Measurements from ENCODE around the gene YOD1. TPM values are rescaled to one million over a fixed set of nuclear protein-coding genes. Genes with fewer than 3 reads are reported as not detected.
A peak's percentile ranks its signal among the peaks of the same experiment; 100 is the strongest.

YOD1 gene
- total and polyA plus RNA-seq, 2 of the 13 experiments (the other 11 are each of a cell fraction or from before 2014, with no cell fraction given) = 3.4 to 9.1 TPM

DNA sequence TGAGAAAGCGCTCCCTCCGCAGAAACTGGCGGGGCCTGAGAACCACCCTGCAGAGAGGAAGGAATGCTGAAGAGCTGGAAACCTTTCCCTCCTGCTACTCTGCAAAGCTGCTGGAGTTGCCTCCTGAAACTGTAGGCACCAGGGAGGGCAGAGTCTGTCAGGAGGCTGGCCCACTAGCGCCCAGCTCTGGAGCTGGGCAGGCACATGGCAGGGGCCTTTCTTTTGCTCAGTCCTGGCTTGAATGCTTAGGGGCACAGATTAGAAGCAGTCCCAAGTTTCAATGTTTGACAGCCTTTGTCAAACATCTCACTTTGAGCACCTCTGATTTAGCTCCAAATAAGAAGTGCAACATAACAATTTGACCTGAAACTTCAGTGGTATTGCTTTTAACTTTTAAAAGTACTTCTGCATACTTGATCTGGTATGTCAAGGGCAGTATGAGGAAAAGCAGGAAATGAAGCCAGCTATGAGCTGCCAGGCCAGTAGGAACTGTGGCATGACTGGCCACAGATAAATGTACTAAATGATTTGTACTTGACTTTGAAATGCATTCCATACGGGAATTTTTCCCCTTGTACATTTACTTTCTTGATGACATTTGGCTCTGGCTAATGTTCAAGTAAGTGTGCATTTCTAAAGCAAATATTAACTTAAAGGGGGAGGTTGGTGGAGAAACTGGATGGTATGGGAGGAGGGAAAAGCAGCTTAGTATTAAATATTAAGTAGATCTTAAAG is 25.7 kb downstream of the YOD1 start (continued):
- TF ChIP-seq ZNF776 (CRISPR knock-in tag; IDR thresholded peaks at IDR 0.05) (no peak), ZBTB20 (CRISPR knock-in tag; IDR thresholded peaks at IDR 0.05; ENCODE audit: borderline replicate concordance, low read depth) (peak; percentile 89; the same call in 1 of the 2 replicates), MATR3 (CRISPR knock-in tag; IDR thresholded peaks at IDR 0.05) (no peak), CHCHD3 (CRISPR knock-in tag; IDR thresholded peaks at IDR 0.05) (no peak), ZNF296 (CRISPR knock-in tag; conservative IDR thresholded peaks at IDR 0.05) (no peak), CREM (IDR thresholded peaks at IDR 0.05) (peak; percentile 31; the same call in 1 of the 2 replicates), CREM (CRISPR knock-in tag; IDR thresholded peaks at IDR 0.05) (no peak), AKAP8 (CRISPR knock-in tag; IDR thresholded peaks at IDR 0.05) (no peak), ZNF746 (CRISPR knock-in tag; IDR thresholded peaks at IDR 0.05) (no peak)
- TF ChIP-seq, protein P1, sequence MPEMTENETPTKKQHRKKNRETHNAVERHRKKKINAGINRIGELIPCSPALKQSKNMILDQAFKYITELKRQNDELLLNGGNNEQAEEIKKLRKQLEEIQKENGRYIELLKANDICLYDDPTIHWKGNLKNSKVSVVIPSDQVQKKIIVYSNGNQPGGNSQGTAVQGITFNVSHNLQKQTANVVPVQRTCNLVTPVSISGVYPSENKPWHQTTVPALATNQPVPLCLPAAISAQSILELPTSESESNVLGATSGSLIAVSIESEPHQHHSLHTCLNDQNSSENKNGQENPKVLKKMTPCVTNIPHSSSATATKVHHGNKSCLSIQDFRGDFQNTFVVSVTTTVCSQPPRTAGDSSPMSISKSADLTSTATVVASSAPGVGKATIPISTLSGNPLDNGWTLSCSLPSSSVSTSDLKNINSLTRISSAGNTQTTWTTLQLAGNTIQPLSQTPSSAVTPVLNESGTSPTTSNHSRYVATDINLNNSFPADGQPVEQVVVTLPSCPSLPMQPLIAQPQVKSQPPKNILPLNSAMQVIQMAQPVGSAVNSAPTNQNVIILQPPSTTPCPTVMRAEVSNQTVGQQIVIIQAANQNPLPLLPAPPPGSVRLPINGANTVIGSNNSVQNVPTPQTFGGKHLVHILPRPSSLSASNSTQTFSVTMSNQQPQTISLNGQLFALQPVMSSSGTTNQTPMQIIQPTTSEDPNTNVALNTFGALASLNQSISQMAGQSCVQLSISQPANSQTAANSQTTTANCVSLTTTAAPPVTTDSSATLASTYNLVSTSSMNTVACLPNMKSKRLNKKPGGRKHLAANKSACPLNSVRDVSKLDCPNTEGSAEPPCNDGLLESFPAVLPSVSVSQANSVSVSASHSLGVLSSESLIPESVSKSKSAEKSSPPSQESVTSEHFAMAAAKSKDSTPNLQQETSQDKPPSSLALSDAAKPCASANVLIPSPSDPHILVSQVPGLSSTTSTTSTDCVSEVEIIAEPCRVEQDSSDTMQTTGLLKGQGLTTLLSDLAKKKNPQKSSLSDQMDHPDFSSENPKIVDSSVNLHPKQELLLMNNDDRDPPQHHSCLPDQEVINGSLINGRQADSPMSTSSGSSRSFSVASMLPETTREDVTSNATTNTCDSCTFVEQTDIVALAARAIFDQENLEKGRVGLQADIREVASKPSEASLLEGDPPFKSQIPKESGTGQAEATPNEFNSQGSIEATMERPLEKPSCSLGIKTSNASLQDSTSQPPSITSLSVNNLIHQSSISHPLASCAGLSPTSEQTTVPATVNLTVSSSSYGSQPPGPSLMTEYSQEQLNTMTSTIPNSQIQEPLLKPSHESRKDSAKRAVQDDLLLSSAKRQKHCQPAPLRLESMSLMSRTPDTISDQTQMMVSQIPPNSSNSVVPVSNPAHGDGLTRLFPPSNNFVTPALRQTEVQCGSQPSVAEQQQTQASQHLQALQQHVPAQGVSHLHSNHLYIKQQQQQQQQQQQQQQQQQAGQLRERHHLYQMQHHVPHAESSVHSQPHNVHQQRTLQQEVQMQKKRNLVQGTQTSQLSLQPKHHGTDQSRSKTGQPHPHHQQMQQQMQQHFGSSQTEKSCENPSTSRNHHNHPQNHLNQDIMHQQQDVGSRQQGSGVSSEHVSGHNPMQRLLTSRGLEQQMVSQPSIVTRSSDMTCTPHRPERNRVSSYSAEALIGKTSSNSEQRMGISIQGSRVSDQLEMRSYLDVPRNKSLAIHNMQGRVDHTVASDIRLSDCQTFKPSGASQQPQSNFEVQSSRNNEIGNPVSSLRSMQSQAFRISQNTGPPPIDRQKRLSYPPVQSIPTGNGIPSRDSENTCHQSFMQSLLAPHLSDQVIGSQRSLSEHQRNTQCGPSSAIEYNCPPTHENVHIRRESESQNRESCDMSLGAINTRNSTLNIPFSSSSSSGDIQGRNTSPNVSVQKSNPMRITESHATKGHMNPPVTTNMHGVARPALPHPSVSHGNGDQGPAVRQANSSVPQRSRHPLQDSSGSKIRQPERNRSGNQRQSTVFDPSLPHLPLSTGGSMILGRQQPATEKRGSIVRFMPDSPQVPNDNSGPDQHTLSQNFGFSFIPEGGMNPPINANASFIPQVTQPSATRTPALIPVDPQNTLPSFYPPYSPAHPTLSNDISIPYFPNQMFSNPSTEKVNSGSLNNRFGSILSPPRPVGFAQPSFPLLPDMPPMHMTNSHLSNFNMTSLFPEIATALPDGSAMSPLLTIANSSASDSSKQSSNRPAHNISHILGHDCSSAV (CRISPR knock-in tag; IDR thresholded peaks at IDR 0.05; ENCODE audit: borderline replicate concordance) = no peak
- TF ChIP-seq, protein P2, sequence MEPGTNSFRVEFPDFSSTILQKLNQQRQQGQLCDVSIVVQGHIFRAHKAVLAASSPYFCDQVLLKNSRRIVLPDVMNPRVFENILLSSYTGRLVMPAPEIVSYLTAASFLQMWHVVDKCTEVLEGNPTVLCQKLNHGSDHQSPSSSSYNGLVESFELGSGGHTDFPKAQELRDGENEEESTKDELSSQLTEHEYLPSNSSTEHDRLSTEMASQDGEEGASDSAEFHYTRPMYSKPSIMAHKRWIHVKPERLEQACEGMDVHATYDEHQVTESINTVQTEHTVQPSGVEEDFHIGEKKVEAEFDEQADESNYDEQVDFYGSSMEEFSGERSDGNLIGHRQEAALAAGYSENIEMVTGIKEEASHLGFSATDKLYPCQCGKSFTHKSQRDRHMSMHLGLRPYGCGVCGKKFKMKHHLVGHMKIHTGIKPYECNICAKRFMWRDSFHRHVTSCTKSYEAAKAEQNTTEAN (CRISPR knock-in tag; conservative IDR thresholded peaks at IDR 0.05) = peak; percentile 80; the same call in 1 of the 2 replicates
- TF ChIP-seq, protein P3, sequence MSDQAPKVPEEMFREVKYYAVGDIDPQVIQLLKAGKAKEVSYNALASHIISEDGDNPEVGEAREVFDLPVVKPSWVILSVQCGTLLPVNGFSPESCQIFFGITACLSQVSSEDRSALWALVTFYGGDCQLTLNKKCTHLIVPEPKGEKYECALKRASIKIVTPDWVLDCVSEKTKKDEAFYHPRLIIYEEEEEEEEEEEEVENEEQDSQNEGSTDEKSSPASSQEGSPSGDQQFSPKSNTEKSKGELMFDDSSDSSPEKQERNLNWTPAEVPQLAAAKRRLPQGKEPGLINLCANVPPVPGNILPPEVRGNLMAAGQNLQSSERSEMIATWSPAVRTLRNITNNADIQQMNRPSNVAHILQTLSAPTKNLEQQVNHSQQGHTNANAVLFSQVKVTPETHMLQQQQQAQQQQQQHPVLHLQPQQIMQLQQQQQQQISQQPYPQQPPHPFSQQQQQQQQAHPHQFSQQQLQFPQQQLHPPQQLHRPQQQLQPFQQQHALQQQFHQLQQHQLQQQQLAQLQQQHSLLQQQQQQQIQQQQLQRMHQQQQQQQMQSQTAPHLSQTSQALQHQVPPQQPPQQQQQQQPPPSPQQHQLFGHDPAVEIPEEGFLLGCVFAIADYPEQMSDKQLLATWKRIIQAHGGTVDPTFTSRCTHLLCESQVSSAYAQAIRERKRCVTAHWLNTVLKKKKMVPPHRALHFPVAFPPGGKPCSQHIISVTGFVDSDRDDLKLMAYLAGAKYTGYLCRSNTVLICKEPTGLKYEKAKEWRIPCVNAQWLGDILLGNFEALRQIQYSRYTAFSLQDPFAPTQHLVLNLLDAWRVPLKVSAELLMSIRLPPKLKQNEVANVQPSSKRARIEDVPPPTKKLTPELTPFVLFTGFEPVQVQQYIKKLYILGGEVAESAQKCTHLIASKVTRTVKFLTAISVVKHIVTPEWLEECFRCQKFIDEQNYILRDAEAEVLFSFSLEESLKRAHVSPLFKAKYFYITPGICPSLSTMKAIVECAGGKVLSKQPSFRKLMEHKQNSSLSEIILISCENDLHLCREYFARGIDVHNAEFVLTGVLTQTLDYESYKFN (CRISPR knock-in tag; conservative IDR thresholded peaks at IDR 0.05) = peak; percentile 70
- TF ChIP-seq, protein P4, sequence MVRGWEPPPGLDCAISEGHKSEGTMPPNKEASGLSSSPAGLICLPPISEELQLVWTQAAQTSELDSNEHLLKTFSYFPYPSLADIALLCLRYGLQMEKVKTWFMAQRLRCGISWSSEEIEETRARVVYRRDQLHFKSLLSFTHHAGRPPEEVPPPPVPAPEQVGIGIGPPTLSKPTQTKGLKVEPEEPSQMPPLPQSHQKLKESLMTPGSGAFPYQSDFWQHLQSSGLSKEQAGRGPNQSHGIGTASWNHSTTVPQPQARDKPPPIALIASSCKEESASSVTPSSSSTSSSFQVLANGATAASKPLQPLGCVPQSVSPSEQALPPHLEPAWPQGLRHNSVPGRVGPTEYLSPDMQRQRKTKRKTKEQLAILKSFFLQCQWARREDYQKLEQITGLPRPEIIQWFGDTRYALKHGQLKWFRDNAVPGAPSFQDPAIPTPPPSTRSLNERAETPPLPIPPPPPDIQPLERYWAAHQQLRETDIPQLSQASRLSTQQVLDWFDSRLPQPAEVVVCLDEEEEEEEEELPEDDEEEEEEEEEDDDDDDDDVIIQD (CRISPR knock-in tag; IDR thresholded peaks at IDR 0.05; ENCODE audit: low read depth) = no peak
- TF ChIP-seq, protein P5, sequence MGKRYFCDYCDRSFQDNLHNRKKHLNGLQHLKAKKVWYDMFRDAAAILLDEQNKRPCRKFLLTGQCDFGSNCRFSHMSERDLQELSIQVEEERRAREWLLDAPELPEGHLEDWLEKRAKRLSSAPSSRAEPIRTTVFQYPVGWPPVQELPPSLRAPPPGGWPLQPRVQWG (CRISPR knock-in tag; IDR thresholded peaks at IDR 0.05; ENCODE audit: borderline replicate concordance, low read depth) = no peak
